Panc1 (cell line): Measurements from ENCODE around the gene AHCYL1.

ENCODE experiments used
- CTCF ChIP-seq: fragments of 450-650 bp; IDR thresholded peaks from 2 replicates; pipeline ENCODE4 v1.5.1; 2017; ENCODE audit warnings: mild to moderate bottlenecking
- POLR2AphosphoS5 ChIP-seq: IDR thresholded peaks from 2 replicates; pipeline ENCODE4 v1.6.1; 2012; ENCODE audit warnings: mild to moderate bottlenecking, low read depth, low read length, moderate library complexity
- REST ChIP-seq, 2 experiments: IDR thresholded peaks; 2 replicates each; pipeline ENCODE4 v1.6.1; 2011 to 2012; ENCODE audit warnings: low read depth in 2 of 2, control low read depth in 1 of 2, low read length in 1 of 2, mild to moderate bottlenecking in 1 of 2, moderate library complexity in 1 of 2; ENCODE audit not compliant: insufficient read depth in 1 of 2
- SIN3A ChIP-seq: IDR thresholded peaks from 2 replicates; pipeline ENCODE4 v1.6.1; 2012; ENCODE audit warnings: low read depth, mild to moderate bottlenecking, low read length, moderate library complexity, borderline replicate concordance; ENCODE audit not compliant: insufficient read depth
- TCF7L2 ChIP-seq: IDR thresholded peaks from 2 replicates; pipeline ENCODE4 v1.6.1; 2011; ENCODE audit warnings: mild to moderate bottlenecking, low read depth, low read length, inconsistent platforms

GRCh38 chr1:110035236-110035752, 50.7 kb downstream of the AHCYL1 start:
- no peak for TF ChIP-seq CTCF
- no peak for TF ChIP-seq POLR2AphosphoS5
- TF ChIP-seq SIN3A, result no peak
- no peak for TF ChIP-seq REST (IDR thresholded peaks at IDR 0.05; ENCODE audit: insufficient read depth in 1 of 2, low read depth in 2 of 2, low read length in 1 of 2)
- no peak for TF ChIP-seq TCF7L2
